HG03378 (cell line): ENCODE data around the gene PCED1B.
"Not testable (repeated sequence)": the region's sequence is repeated elsewhere in the genome, so short reads cannot be mapped to it uniquely, and the experiment has no call there.

Source experiments
- ATAC-seq: cut with Tn5 transposase; IDR thresholded peaks from one replicate; pipeline ENCODE4 v1.9.1; 2021; ENCODE audit warnings: mild to moderate bottlenecking, moderate library complexity; ENCODE audit not compliant: unreplicated experiment

Gene PCED1B

DNA sequence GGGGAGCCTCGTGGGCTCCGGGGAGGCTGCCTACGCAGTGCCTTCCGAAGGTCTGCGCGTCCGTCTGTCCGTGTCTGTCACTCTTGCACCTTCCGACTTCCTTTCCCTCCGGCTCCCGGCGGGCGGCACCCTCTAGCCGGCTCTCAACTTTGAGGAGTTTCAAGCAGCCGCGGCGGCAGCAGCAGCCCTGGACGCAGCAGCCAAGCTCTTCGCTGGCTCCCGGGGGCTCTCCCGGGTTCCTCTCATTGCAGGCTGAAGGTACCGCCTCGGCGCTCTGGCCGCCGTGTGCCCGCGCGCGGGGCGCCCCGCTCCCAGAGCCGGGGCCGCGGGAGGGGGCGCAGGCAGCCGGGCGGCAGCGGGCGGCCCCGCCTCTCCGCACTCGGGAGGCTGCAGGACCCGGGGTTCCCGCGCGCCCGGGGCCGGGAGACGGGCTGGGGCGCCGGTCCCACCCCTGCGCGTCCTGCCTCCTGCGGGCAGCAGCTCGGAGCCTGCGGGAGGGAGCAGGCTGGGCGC, at the start of gene PCED1B, which contains the start of gene AMIGO2:
TSS of gene PCED1B (plus strand) at position 154 of the 513 bp plus-strand sequence. CDS start 155,443 bp downstream, outside the sequence.
TSS of gene AMIGO2 (minus strand) at position 492 of the 513 bp plus-strand sequence. CDS start 957 bp downstream, outside the sequence.
- ATAC-seq = peak; percentile 61

DNA sequence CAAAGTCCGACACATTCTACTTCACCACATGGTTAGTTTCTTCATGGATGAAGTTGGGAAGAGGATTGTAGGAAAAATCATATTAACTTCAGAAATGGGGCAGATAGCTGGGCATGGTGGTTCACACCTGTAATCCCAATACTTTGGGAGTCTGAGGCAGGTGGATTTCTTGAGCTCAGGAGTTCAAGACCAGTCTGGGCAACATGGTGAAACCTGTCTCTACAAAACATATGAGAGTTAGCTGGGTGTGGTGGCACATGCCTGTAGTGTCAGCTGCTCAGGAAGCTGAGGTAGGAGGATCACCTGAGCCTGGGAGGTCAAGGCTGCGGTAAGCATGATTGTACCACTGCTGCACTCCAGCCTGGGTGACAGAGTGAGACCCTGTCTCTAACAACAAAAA, 49.5 kb upstream of the PCED1B start:
- ATAC-seq = no peak

- ATAC-seq = peak; percentile 54
Observed at GRCh38 chr12:47032644-47033043, 46.8 kb upstream of the PCED1B start.

DNA sequence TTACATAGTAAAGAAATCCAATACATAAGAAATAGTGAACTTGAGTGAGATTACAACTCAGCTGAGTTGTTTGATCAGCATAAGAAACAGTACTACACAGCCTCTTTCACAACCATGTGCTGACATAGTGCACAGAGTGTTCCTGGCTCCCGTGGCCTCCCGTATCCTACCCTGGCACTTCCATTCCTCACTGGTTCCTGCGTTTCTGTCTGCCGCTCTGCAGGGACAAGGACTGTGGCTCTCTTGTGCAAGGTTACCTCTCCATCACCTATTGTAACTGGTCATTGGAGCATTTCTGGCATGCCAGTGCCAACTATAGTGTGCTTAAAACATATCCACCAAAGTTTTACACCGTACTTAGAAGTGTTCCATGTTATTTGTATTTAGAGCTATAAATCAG, 46.3 kb upstream of the PCED1B start:
- ATAC-seq = no peak

- no peak for ATAC-seq
Observed at GRCh38 chr12:47033789-47034555, 45.4 kb upstream of the PCED1B start.

DNA sequence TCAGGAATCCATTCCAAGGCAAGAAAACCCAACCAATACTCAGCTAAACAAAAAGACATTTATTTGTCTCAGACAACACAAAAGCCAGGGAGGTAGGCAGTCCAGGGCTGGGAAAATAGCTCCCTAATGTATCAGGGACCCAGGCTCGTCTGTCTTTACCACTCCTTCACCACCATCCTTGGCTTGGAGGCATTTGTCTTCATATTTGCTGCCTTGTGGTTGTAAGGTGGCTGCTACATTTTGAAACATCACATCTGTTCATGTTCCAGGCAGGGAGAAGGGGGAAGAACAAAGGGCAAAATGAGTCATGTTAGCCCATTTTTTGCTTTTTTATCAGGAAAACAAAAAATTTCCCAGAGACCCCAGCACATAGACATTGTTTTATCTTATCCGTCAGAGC, 44.8 kb upstream of the PCED1B start:
- no peak for ATAC-seq

GRCh38 chr12:47035484-47035883, 43.9 kb upstream of the PCED1B start:
- ATAC-seq = no peak

GRCh38 chr12:47038270-47038748, 41.1 kb upstream of the PCED1B start:
- ATAC-seq = no peak

DNA sequence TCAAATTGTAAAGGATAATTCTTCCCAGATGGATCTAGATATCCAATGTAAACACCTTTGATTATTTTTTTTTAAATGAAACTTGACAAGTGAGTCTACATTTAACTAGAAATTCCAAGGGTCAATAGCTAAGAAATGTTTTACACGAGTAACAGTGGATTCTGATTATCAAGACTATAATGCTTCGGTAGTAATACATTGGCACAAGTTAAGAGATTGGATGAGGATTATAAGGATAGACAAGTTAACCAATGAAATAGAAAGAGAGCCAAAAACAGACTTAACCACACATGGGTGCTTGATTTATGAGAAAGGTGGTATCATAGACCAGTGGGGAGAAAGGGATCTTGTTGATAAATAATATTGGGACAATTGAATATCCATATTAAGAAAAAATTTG, 40.3 kb upstream of the PCED1B start:
- no peak for ATAC-seq

GRCh38 chr12:47039756-47040155, 39.7 kb upstream of the PCED1B start:
- ATAC-seq = no peak

GRCh38 chr12:47041327-47041726, 38.1 kb upstream of the PCED1B start:
- ATAC-seq = no peak

DNA sequence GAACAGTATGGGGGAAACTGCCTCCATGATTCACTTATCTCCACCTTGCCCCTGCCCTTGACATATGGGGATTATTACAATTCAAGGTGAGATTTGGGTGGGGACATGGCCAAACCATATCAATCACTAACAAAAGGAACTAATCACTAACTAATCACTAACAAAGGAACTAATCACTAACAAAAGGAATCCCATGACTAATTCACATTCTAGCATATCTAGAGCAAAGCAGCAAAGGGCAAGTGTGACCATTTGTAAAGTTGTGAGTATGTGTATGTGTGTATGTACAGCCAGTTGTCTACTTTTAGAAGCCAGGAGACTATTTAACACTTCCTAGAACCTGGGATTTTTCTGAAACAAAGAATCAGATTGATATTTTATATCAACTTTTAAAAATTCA, 30.9 kb upstream of the PCED1B start:
- ATAC-seq = no peak

GRCh38 chr12:47051291-47051690, 28.1 kb upstream of the PCED1B start:
- not testable (repeated sequence) for ATAC-seq

DNA sequence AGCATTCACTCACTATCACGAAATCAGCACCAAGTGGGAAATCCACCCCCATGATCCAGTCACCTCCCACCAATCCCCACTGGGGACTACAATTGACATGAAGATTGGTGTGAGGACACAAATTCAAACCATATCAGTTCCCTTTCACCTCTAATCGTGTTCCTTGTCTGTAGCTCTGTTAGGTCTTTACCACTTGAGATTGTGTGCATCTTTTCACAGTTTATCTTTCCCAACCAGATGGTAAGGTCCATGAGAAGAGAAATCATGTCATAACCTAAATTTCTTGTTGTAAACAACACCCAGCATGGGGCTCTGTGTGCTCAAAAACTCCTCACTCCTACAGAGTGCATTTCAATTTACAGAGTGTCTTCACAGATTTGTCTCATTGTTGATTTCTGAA, 27.1 kb upstream of the PCED1B start:
- ATAC-seq = no peak

- ATAC-seq = no peak
Observed at GRCh38 chr12:47053961-47054360, 25.5 kb upstream of the PCED1B start.

DNA sequence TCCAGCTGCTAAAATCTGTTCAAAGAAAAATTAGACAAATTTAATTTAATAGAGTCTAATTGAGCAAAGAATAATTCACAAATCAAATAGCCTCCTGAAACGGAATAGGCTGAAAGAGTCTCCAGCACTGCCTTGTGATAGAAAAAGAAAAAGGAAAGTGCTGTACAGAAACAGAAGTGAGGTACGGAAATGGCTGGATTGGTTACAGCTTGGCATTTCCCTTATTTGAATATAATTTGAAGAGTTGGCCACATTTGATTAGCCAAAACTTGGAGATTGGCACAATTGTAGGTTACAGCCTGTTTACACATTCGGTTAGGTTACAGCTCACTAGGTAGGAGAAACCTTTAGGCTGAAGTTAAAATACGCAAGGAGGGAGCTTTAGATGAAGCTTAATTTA, 24.8 kb upstream of the PCED1B start:
- ATAC-seq = no peak

DNA sequence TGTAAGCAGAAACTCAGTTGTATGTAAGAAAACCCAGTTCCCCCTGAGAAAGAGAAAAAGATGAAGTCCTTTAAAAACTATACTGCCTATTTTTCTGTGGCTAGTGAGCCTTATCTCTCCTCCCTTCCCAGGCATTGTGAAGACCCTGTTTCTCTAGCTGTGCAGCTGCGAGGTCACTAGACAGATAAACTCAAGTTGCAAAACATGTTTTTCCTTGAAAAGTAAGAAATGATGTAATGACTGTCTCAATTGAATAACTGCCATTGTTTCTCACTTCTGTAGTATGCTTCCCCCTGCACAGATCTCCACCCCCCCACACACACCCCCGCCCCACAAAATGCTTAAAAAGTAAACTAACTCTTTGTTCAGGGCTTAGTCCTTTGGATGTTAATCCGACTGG, 23.6 kb upstream of the PCED1B start:
- ATAC-seq = not testable (repeated sequence)

DNA sequence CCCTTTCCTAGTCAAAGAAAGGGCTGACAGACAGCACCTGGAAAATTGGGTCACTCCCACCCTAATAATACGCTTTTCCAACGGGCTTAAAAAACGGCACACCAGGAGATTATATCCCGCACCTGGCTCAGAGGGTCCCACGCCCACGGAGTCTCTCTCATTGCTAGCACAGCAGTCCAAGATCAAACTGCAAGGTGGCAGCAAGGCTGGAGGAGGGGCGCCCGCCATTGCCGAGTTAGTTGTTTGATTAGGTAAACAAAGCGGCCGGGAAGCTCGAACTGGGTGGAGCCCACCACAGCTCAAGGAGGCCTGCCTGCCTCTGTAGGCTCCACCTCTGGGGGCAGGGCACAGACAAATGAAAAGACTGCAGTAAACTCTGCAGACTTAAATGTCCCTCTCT, 22.5 kb upstream of the PCED1B start:
- ATAC-seq = not testable (repeated sequence)

- ATAC-seq = not testable (repeated sequence)
Observed at GRCh38 chr12:47058640-47059039, 20.8 kb upstream of the PCED1B start.

DNA sequence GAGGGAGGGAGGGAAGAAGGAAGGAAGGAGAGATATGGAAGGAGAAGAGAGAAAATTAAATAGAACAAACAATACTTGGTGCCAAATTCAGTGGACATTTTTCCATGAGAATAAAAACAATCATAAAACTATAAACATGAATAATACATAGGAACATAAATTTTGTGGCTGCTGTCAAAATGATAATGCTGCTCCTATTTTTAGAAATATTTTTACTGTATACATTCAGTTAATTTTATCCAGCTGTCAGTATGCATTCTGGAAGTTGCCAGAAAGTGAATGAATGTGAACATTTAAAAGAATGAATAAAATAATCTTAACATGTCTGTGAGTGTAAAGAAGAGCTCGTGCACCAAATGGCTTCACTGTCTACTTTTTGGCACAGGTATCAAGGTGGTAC, 13.9 kb upstream of the PCED1B start:
- no peak for ATAC-seq

- ATAC-seq = no peak
Observed at GRCh38 chr12:47066278-47067025, 13.0 kb upstream of the PCED1B start.

DNA sequence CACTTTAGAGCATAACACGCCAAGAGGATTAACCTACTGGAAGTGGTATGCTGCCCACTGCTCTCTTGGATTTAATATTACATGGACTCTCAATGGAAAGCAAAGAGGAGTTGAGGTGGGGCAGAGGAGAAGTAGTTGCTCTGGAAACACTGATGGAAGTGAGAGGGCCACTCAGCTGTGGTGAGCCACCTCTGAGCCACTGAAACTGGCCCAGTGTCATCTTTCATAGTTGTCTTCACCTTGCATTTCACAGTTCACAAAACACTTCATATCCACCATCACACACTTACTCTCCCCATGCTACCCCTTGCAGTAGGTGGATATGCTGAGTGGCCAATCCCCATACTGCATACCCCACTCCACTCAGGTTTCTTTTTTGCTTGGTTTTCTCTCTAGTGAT, 12.2 kb upstream of the PCED1B start:
- ATAC-seq = no peak
